Activated CD8-positive, alpha-beta memory T cell treated with anti-CD3 and anti-CD28 coated beads for 48 hours (primary cell): Measurements from ENCODE around the gene ZNF385C.
"Not testable (repeated sequence)": the region's sequence is repeated elsewhere in the genome, so short reads cannot be mapped to it uniquely, and the experiment has no call there.

Source experiments
- DNase-seq, 3 experiments: peaks; one replicate each; pipeline ENCODE4 v3.0.0-alpha.2; 2020; ENCODE audit warnings: low read depth in 2 of 3, low spot score in 2 of 3

The ZNF385C gene

GRCh38 chr17:42023524-42024349 is 74.5 kb downstream of the ZNF385C start:
- DNase-seq = no peak

DNA sequence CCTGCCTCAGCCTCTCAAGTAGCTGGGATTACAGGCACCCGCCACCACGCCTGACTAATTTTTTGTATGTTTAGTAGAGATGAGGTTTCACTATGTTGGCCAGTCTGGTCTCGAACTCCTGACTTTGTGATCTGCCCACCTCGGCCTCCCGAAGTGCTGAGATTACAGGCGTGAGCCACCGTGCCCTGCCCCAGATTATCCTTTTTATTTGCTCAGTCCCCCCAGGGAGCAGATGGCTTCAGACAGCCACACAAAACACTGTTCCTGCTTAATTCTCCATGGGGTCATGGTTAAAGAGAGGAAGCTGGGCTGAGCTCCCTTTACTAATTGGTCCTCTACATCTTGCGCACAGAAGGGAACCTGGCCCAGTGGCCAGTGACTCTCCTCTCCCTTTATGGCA is 77.4 kb downstream of the ZNF385C start:
- not testable (repeated sequence) for DNase-seq

- peak; percentile 80 to 87 (median 85) for DNase-seq
These were observed 78.5 kb downstream of the ZNF385C start, which contains the start of gene NKIRAS2 for GRCh38 chr17:42019509-42020404. Gene NKIRAS2, plus strand, starts transcription at chr17:42020090. Its CDS starts 1,488 bp downstream, at chr17:42021578.

DNA sequence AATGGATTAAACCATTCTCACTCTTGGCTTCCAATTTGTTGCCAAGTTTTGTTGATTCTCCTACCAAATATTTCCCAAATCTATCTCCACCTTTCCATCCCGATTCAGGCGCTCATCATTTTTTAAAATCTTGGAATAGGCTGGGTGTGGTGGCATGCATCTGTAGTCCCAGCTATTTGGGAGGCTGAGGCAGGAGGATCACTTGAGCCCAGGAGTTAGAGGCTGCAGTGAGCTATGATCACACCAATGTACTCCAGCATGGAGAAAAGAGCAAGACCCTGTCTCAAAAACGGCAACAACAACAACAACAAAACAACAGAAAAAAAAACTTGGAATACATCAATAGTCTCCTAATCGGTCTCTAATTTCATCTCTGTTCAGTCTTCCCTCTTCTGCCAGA is 79.3 kb downstream of the ZNF385C start:
- DNase-seq = no peak

DNA sequence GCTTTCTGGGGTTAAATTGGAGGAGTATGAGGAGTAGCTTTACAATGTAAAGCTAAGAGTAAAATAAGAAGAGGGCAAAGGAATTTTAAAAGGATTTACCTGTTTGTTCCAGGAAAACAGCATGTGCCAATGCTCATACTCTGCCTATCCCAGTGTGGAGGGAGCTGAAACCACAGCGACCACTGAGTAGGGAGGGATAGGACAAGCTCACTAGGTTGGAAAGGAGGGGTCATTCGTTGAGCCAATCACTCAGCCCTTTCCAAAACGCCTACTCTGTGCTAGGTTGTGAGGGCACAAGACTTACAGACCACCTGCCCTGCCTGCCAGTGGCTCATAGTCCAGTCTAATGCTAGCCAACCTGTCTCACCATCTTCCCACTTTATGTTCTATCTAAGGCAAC is 79.9 kb downstream of the ZNF385C start:
- no peak for DNase-seq

DNA sequence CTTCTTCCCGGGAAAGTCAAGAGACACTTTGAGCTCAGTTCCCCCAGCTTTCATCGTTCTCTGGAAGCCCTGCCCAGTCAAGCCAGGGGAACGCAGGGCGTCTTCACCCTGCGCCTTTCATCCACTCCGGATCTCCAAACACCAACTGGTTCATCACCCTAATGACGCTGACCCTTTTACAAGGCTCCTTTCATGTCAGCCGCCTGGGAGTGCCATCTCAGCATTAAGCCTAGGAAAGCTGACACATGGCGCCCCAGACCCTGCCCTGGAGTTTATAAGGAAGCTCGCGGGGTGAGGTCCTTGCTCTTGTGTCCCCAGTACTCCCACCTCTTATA is 80.4 kb downstream of the ZNF385C start:
- DNase-seq = no peak

DNA sequence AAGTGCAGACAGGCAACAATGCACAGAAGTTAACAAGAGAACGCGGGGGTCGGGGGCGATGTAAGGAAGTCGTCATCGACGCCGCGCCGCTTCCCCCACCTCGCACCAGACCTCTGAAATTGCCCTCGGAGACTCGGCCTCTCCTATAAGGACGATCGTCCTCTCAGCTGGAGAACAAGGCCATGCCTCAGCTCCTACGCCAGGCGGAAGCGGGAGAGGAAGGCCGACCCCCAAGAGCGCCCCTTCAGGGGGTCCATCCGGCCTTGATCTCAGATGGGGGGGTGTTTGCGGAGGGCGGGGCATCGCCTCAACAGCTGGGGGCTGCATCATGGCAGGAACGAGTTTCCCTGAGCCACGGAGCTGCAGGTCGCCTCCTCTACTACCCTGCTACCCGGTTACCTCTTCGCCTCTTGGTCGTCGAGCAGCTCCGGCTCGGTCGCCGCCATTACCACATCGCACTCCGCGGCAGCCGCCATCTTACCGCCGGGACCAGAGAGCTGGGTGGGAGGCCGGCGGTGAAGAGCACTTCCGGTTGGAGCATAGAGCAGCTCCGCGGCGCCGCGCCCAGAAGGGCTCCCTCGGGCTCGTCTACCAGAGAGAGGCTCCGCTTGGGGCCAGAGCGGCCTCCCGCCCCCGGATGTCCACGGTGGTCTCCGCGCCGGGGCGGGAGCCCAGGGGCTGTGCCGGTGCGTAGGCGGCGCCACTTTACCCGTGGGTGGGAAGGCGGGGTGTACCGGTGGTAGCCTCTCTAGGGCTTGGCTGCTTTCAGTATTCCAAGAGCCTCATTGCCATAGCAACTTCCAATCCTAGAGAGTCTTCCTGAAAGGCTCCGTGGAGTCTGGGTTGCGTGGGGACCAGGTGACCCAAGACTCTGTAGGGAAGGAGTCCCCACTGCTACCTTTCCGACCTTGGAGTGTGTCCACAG is 81.1 kb downstream of the ZNF385C start, which contains the start of gene DNAJC7:
DNAJC7 (minus strand) TSS at position 499 of the 925 bp plus-strand sequence; CDS start at position 476, 23 bp downstream.
- DNase-seq = peak; percentile 77 to 85 (median 80)

- DNase-seq = no peak
These were observed 81.9 kb downstream of the ZNF385C start for GRCh38 chr17:42016411-42016831.

- DNase-seq = not testable (repeated sequence)
These were observed 84.5 kb downstream of the ZNF385C start for GRCh38 chr17:42013740-42014139.

GRCh38 chr17:42012363-42012762 is 85.9 kb downstream of the ZNF385C start:
- DNase-seq = not testable (repeated sequence)

- DNase-seq = no peak
These were observed 87.3 kb downstream of the ZNF385C start for GRCh38 chr17:42010898-42011516.

- DNase-seq = not testable (repeated sequence)
These were observed 88.0 kb downstream of the ZNF385C start for GRCh38 chr17:42010266-42010680.

DNA sequence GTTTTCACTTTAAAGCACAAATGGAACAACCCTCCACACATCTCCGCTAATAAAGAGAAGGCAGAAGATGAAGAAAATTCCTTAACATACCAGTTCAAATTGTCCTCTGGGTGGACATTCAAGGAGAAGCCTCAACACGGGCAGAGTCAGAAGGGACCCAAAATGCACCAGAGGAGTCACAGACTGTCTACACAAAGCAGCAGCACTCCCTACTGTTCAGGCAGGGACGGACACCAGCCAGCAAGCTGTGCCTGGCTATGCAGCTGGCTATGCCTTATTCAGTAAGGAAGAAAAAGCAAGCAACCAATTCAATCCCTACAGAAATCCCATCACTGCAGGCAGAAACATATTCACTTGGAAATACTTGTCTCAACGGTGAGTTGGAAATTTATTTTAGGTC is 89.1 kb downstream of the ZNF385C start:
- DNase-seq = no peak

GRCh38 chr17:42005166-42005565 is 93.1 kb downstream of the ZNF385C start:
- no peak for DNase-seq

DNA sequence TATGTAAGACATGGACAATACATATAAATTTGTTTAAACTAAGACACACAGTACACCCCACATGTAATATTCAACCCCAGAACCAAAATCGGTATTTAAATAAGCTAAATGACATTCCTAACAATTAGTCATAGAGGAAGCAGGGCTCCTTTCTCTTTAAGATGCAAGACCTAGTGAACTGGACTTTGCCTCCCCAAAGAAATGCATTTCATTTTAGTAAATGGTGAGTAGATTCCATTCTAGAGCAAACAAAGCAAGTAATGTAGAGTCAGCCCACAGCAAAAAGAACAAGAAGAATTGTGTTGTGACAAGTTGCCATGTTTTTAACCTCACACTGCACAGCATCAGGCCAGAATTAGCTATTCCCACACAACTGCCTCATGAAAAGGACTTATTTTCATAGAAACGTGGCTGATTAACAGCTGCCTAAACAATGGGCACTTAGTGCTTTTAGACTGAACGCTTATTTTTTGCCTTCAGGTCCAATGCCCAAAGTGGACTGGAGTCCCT is 95.4 kb downstream of the ZNF385C start:
- DNase-seq = no peak

- no peak for DNase-seq
These were observed 96.0 kb downstream of the ZNF385C start for GRCh38 chr17:42002175-42002791.

DNA sequence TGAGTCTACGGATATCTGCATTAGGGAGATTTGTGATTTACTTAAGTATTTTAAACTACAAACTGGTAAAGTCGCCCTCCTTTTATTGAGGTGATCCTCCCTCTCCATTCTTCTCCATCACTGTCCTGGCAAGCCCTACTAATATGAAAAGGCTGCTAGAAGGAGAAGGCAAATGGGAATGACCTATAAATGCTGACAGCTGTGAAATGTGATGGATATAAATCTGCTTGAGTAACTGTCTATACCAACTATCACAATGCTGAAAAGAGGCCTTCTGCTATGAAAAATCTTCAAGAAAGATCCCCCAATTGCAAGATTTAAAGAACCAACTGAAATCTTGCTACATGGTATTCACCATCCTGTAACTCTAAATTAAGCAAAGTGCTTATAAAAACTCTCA is 96.5 kb downstream of the ZNF385C start:
- no peak for DNase-seq

GRCh38 chr17:42000413-42001133 is 97.7 kb downstream of the ZNF385C start:
- no peak for DNase-seq

GRCh38 chr17:41998497-41998896 is 99.8 kb downstream of the ZNF385C start:
- DNase-seq = no peak
